HG03439 (cell line): ENCODE measurements around the gene NUP214.
"Not testable (repeated sequence)": the region's sequence is repeated elsewhere in the genome, so short reads cannot be mapped to it uniquely, and the experiment has no call there.

ENCODE experiments used
- ATAC-seq: cut with Tn5 transposase; IDR thresholded peaks from one replicate; pipeline ENCODE4 v1.9.1; 2021; ENCODE audit warnings: mild to moderate bottlenecking, moderate library complexity; ENCODE audit not compliant: unreplicated experiment

The NUP214 gene

DNA sequence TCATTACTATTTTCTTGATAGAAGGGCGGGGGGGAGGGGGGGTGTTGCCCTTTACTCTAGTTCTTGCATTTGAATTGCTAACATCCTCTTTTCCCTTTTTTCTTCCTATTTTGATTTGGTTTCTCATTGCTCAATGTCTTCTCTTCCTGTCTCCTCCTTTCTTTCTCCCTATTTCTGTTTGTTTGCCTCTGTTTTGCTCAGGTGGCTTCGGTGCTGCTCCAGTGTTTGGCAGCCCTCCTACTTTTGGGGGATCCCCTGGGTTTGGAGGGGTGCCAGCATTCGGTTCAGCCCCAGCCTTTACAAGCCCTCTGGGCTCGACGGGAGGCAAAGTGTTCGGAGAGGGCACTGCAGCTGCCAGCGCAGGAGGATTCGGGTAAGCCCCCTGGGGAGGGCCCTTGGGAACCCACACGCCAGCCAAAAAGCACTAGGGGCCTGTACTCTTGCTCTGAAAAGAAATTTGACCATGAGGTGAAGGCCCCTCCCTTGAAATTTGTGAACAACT lies 102.6 kb downstream of the NUP214 start:
- ATAC-seq: no peak

GRCh38 chr9:131228988-131229387 lies 103.6 kb downstream of the NUP214 start:
- ATAC-seq: no peak

GRCh38 chr9:131233556-131233955 lies 108.2 kb downstream of the NUP214 start:
- no peak for ATAC-seq

DNA sequence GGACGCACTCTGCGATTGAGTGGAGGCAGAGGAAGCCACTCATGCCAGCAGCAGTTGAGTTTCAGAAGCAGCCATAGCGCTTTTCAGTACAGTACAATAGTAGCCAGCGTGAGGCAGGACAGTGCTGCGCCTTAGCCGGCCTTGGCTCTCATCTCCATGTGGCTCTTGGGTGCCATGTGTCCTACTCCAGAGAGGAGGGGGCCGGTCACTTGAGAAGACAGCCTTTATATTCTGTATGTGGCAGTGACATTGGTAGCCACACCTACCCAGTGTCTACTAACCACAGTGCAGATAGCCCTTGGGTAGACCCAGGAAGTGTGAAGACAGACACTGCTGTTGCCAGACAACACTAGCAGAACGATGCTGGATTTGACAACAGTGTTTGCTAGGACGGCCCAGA lies 108.6 kb downstream of the NUP214 start:
- no peak for ATAC-seq

DNA sequence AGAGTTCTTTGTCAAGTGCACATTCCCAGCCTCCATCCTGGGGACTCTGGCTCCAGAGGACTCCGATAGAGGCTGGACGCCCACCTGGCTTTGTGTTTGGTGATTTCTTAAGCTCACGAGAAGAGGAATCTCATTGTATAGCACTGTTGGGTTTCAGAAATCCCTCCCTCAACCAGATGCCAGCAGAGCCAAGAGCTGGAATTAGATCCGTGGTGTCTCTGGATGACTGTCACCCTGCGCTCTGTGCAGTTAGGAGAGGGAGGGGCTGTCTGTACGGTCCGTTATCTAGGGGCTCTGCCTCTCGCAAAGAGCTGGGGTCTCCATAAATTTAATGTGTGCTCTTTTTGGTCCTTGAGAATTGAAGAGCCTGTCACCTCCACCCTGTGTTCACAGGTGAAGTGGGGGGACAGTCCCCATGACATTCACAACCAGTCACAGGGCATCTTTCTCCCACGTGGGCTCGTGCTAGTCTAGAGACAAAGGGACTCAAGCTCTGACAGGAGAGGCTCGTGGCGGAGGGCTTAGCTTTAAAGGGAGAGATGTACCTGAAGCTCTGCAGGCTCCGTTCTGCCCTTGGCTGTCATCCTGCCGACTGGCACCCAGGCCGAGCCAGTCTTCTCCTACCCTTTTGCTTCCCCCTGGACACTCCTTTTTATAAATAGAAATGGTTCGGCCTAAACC lies 109.6 kb downstream of the NUP214 start:
- no peak for ATAC-seq

GRCh38 chr9:131235480-131235851 lies 110.1 kb downstream of the NUP214 start:
- no peak for ATAC-seq

GRCh38 chr9:131236161-131236560 lies 110.8 kb downstream of the NUP214 start:
- no peak for ATAC-seq

GRCh38 chr9:131236761-131237160 lies 111.4 kb downstream of the NUP214 start:
- no peak for ATAC-seq

DNA sequence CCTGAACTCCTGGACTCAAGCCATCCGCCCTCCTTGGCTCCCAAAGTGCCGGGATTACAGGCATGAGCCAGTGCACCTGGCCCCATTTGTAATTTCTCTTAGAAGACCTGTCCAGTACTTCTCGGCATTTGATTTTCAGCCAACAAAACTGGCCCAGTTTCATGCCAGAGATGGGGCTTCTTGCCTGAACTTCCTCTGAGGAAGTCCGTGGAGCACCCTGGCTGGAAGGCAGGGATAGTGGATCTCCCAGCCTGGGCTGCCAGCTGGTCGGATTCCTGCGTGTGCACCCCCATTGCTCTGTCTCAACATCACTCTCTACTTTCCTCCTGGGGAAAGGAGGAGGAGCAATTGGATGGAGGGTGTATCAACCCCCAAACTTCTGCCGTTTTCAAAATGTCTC lies 111.9 kb downstream of the NUP214 start:
- no peak for ATAC-seq

GRCh38 chr9:131237931-131238401 lies 112.6 kb downstream of the NUP214 start:
- ATAC-seq: peak; percentile 79

- ATAC-seq: no peak
Measured at GRCh38 chr9:131238402-131239021, 113.1 kb downstream of the NUP214 start.

- no peak for ATAC-seq
Measured at GRCh38 chr9:131239161-131239975, 114.0 kb downstream of the NUP214 start.

DNA sequence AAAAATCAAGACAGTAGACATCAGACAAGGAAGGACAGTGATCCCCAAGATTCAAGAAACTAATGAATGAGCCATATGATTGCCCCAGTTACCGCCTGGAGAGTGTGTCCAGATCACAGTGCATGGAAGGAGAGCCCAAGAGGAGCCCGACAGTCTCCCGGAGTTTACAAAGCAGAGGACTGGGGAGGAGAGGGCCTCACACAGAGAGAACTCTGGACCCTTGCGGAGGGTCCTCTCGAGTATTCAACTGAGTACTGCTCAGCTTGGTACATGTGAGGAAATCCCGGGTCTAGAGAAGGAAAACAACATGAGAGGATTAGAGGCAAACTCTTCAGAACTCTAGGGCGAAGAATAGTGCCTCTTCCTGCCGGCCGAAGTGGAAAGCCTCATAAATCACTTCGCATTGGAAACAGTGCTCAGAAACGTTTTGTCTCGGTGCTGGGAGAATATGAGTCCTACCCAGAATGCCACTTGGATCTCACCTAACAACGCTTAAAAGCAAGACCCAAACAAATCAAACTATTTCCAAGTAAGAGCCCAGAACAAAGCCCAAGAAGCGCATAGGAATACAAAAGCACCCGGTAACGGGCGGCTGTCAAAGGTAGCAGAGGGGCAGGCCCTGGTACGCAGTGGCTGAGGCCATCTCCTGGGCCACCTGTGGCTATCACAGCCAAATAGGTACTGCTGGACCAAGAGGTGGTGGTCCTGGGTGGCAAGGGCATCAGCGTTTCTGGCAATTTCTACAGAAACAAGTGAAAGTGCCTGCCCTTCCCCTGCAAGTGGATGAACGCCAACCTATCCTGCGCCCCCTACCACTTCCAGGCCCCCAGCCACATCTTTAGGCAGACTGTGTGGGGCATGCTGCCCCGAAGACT lies 114.9 kb downstream of the NUP214 start:
- ATAC-seq: no peak

DNA sequence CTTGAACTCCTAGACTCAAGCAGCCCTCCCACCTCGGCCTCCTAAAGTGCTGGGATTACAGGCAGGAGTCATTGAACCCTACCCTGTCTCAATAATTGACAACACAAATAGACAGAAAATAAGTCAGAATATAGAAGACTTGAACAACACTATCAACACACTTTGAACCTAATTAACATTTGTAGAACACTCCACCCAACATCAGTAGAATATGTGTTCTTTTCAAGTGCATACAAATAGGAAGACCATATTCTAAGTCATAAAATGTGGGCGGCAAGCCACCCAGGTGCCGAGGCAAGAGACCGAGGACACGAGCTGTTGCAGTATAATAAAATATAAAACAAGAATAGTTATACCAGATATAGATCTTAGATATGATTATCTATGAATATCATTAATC lies 118.9 kb downstream of the NUP214 start:
- ATAC-seq: not testable (repeated sequence)

GRCh38 chr9:131246618-131247017 lies 121.2 kb downstream of the NUP214 start:
- ATAC-seq: no peak

DNA sequence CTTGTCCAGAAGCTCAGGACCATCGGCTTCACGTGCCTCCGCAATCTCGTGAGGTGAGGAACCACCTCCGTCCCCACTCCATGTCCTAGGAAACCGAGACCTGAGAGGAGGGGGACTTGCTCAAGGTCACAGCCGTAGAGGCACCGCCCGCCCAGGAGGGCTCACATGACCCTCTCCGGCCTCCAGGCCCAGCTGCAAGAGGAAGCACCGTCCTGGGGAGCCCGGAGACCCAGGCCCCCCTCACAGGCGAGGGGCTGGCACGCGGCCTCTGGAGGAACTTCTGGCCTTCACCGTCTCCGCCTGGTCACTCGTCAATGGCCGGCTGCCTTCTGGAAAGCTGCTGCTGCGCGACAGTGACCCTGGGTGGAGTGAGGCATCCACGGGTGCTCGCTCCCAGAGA lies 126.7 kb downstream of the NUP214 start:
- no peak for ATAC-seq

GRCh38 chr9:131253891-131254491 lies 128.6 kb downstream of the NUP214 start:
- no peak for ATAC-seq

DNA sequence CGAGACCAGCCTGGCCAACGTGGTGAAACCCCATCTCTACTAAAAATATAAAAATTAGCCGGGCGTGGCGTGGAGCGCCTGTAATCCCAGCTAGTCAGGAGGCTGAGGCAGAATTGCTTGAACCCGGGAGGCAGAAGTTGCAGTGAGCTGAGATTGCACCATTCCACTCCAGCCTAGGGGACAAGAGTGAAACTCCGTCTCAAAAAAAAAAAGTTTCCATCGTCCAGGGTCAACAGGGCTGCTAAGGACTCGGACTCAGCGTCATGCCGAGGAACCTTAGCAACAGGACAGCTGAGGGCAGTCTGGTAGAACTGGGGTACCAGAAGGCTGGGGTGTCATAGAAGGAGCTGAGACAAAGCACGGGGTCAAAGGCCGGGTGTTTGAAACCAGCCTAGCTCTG lies 129.2 kb downstream of the NUP214 start:
- ATAC-seq: no peak

DNA sequence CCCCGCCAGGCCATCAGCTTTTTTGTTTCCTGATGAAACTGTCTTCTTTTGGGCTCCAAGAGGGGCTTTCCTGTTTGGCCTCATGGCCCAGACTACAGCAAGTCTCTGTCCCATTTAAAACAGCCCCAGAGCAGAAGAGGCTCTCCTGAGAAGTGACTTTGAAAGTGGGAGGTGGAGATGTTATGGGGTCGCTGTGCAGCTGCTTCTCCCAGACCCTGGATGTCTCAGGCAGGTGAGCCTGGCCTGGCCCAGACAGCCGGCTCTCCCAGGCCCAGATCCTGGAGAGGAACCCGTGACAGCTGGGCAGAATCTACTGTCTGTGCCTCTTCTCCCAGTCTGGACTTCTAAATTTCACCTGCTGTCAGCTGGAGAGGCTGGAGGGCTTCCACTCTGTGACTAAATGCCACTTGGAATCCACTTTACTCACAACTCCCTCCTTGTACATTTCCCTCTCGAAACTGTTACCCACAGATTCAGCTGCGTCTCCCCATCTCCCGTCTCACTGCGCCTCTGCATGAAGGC lies 130.4 kb downstream of the NUP214 start:
- no peak for ATAC-seq
